NOMO-1 (cell line): Measurements from ENCODE around the gene PFN2.
A peak's percentile ranks its signal among the peaks of the same experiment; 100 is the strongest.
"Not testable (repeated sequence)": the region's sequence is repeated elsewhere in the genome, so short reads cannot be mapped to it uniquely, and the experiment has no call there.

ENCODE experiments used
- DNase-seq, 2 experiments: peaks; one replicate each; lab custom pipeline; 2025; ENCODE audit not compliant: unreplicated experiment in 2 of 2; lab: John Stamatoyannopoulos, UW

The PFN2 gene

DNA sequence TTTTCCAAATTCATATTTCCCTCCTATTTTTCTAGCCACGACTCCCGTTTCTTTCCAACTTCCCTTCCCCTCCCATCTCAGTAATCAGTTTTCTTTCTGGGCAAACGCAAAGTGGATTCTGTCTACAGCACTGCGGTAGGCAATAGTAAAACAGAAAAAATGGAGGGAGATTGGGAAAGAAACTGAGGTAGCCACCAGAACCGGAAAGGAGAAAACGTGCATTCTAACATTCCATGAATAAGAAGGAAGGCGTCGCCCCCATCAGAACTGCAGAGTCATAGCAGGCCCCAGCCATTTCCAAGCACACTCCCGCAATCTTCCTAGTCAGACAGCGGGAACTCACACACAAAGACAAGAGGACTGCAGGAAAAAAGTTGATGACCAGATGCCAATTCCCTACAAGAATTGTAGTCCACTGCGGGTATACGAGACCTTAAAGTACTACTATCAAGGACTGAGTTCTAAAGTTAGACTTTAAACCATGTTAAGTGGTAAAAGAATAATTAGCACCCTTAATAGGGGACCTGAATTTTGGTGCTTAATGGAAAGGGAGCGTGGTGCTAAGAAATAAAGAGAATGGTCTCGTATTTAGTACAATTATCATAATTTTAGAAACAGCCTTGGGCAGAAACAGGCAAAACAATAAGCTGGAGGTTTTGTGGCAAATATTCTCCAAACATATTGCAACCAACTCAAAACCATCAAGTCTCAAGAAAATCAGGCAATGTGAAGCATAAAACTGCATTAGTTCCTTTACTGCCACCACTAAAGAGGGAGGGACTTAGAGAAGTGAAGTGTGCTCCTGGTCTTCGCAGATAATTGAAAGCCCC lies 1.4 kb downstream of the PFN2 start:
- DNase-seq, result no peak

DNA sequence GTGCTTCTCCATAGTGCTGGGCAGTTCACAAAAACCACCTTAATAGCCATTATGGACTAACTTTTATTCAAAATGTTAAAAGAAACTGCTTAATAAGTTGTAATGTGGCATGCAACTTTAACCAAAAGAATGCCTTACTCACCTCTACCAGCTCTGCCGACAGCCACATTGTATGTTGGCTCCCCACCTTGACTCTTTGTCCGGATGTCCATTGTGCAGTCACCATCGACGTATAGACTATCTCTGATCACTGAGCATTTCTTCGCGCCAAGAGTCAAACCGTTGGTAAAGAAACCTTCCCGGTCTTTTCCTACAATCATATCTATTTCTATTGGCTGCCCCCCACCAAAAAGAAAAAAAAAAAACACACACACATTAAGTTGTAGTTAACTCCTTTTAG lies 2.5 kb downstream of the PFN2 start:
- no peak for DNase-seq

DNA sequence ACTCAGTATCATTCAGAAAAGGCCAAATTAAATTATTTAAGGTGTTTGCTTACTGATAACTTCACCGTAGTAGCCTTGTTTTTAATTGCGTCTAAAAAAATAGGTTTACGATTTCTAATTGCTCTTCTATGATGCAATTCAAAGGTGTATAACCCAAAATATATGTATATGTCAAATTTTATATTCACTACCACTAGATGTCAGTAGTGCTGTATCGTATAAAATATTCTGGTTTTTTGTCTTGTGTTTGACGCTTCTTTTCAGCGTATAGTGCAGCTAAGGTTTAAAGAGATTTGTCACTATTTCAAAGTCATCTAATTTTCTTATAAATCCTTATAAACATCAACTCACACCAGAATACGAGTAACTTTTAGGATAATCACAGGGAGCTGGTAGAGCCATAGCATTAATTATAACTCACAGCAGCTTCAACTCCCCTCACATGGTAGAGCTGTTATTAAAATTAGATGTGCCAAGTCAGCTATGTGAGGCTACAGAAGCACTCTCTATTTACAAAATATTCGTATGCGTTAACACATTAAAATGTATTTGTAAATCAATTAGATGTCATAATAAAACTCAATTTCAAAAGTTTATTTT lies 3.5 kb downstream of the PFN2 start:
- DNase-seq, result peak; percentile 32 to 55

DNA sequence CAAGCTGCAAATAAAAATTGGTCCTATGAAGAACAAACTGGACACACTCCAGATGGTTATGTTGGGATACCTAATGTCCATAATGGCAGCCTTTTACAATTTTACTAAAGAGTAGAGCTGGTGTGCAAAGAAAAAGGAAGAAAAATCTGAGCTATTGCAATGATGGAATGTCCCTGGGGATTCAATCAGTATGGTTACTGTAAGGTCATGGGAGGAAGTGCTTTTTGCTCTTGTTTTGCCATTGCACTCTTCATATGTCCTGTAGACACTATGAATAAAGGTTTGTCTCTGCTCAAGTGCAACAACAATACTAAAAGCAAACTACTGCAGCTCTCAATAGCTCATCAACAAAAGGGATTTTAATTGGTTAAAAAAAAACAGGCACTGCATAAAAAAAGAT lies 5.4 kb downstream of the PFN2 start:
- DNase-seq, result no peak

DNA sequence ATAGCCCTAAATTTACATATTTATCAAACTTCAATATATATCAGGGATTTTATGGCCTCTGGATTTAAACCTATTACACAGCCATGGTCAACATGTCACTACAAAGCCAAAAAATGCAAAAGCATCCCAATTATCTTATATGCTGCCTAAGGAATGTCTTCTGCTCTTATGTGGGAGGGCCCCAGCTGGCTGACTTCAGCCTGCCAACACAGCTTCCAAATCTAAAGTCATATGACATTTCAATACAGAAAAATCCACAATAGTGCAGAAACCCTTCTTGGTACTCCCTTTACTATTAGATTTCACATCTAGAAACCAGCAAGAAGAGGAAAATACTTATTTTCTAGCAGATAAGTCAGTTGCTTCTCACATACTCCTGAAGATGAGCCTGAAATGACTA lies 6.4 kb downstream of the PFN2 start:
- no peak for DNase-seq

DNA sequence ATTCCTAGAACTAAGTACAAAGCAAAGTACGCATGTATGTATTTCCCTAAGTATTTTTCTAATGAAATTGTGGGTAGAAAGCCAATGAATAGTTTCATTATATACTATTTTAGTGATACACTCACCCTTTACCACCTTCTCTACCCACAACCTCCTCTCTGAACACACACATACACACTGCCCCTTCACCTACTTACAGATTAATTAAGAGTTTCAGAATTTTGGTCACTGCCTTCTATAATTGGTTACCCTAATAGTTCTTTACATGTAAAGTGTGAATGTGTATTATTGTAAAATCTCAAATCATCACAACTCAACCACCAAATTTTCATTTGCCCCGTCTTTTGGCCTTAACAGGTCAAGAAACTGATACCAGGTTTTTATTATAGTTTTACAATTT lies 7.2 kb downstream of the PFN2 start:
- no peak for DNase-seq

DNA sequence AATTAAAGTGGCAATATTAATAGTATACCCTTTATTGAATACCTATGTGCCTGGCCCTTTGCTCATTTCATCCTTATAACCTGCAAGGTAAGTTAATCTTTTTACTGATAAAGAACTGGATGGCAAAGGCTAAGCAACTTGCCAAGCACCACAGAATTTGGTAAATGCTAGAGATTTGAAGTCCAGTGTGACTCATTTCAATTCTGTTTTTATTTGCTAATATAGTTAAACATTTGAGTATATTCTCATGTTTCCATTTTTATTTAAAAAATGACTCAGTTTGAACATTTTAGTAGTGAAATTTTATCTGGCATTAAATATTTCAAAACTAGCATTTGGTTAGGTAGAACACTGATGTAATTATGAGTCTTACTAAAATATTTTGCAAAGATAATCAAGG lies 11.3 kb downstream of the PFN2 start:
- DNase-seq, result no peak

DNA sequence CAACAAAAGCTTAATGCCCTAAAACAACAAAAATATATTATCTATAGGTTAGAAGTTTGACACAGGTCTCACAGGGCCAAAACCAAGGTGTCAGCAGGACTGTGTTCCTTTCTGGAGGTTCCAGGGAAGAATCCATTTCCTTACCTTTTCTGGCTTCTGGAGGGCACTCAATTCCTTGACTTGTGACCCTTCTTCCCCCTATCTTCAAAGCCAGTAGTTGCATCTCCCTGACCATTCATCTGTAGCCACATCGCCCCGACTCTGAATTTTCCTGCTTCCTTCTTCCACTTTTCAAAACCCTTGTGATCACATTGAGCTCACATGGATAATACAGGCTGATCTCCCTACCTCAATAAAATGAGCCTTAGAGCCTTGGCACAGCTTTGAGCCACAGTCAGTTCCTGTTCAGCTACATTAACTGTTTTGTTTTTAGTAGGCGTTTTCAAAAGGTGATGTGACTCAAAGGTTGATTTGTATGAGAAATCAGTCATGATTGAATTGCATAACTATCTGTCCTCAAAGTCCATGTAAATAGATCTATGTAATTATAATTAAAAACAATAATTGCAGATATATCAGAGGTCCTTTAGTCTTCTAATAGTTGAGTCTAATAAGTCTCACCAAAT lies 12.4 kb downstream of the PFN2 start:
- no peak for DNase-seq

DNA sequence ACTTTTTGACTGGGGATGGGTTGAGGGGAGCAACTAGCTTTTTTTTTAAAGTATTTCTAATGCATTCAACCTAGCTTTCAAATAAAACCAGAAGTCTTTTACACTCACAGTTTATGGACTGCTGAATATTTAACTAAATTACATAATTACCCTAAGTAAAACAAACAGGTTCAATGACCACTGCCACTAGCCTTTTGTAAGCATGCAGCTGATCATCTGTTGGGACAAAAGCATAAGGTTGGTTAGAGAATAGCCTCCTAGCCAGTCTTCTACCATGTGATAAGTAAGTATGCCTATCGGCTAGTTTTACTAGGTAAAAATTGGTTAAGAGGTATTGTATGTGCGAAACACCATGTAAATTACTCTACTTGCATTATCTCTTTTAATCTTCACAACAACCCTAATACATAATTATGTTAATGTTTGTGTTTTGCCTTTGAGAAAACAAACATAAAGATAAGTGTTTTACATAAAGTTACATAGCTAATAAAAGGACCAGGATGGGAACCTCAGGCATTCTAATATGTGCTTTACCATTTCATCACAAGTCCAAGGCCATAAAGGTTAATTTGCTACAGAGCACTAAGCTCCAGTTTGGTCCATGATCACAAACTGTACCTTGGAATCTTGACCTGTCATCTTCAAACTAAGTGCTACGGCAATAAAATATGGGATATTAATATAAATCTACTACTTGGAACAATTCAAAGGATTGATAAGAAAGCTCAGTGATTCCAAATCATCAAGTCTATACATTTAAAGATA lies 13.2 kb downstream of the PFN2 start:
- no peak for DNase-seq

DNA sequence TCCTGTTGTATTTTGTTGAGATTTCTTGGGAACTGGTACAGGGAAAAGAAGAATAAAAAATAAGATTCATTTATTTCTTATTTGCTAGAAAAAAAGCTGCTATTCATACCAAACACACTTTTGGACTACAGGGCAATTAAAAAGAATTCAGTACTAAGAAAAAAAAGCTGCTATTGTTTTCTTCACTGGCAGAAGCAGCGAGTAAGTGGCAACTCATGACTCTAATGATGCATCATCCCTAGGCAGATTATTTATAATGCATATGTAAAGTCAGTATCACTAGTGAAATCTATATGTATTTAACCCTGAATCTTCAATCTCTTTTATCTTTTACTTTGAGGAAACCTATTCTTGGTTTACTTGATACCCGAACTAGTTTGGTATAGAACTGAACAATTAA lies 15.2 kb downstream of the PFN2 start:
- DNase-seq, result no peak

DNA sequence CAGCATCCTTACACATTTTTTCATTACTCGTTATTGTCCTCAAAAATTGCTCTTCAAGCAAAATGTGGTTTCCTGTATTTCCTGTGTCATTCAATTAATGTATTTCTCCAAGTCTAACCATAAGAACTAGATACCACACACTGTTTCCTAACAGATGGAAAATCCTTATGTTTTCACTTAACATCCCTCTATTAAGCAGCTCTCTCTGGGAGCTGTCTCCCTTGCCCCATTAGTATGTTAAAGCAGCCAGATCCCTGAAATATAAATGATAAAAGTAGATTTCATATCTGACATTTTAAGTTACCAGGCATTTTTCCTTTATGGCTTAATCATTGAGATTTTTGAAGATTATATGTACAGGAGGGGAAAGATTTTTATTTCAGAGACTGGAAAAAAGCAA lies 15.9 kb downstream of the PFN2 start:
- no peak for DNase-seq

DNA sequence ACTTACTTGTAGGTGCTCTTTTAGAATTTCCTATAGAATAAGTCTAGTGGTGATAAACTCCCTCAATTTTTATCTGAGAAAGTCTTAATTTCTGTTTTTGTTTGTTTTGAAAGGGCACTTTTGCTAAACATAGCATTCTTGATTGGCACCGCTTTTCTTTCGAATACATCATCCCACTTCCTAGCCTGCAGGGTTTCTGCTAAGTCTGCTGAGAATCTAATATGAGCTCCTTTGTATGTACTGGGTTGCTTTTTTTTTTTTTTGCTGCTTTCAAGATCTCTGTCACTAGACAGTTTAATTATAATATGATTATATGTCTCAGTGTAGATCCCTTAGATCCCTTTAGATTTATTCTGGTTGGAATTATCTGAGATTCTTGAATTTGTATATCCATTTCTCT lies 21.5 kb downstream of the PFN2 start:
- no peak for DNase-seq

DNA sequence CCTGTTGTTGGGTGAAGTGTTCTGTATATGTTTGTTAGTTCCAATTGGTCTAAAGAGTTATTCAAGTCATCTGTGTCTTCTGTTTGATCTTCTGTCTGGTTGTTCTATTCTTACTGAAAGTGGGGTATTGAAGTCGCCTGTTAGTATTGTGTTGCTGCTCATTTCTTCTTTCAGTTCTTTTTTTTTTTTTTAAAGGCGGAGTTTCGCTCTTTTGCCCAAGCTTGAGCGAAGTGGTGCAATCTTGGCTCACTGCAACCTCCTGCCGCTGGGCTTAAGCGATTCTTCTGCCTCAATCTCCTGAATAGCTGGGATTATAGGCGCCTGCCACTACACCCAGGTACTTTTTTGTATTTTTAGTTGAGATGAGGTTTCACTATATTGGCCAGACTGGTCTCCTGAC lies 23.5 kb downstream of the PFN2 start:
- peak; percentile 72 to 88 for DNase-seq

DNA sequence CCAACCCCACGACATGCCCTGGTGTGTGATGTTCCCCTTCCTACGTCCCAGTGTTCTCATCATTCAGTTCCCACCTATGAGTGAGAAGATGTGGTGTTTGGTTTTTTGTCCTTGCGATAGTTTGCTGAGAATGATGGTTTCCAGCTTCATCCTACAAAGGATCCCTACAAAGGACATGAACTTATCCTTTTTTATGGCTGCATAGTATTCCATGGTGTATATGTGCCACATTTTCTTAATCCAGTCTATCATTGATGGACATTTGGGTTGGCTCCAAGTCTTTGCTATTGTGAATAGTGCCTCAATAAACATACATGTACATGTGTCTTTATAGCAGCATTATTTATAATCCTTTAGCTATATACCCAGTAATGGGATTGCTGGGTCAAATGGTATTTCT lies 26.7 kb downstream of the PFN2 start:
- not testable (repeated sequence) for DNase-seq

DNA sequence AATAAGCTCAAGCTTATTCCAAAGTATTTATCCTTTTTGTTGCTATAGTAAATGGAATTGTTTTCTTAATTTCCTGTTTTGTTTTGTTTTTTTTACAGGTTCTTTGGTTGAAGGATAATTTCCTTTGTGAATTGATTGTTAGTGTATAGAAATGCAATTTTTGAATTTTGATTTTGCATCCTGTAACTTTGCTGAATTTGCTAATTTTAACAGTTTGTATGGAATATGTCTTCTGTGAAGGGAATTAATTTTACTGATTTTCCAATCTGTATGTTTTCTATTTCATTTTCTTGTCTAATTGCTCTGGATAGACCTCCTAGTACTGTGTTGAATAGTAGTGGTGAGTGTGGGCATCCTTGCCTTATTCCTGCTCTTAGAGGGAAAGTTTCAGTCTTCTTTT lies 28.3 kb downstream of the PFN2 start:
- DNase-seq, result no peak

DNA sequence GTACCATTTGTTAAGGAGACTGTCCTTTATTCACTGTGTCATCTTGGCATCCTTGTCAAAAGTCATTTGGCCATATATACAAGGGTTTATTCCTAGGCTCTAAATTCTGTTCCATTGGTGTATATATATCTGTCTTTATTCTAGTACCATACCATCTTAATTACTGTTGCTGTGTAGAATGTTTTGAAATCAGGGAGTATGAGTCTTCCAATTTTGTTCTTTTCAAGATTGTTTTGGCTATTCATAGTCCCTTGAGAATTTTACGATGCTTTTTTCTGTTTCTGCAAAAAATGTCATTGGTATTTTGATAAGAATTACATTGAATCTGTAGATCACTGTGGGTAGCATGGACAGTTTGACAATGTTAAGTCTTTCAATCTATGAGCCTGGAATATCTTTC lies 28.7 kb downstream of the PFN2 start:
- DNase-seq, result no peak

DNA sequence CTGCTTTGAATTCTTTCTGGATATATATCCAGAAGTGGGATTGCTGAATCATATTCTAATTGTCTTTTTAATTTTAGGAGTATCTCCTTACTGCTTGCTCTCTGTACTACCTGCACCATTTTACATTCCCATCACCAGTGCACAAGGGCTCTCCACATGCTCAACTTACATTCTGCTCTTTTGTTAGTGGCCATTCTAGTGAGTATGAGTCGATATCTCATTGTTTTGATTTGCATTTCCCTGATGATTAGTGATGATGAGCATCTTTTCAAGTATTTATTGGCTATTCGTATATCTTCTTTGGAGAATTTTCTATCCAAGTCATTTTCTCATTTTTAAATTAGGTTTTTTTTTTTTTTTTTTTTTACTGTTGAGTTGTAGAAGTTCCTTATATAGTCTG lies 29.5 kb downstream of the PFN2 start:
- DNase-seq, result no peak

DNA sequence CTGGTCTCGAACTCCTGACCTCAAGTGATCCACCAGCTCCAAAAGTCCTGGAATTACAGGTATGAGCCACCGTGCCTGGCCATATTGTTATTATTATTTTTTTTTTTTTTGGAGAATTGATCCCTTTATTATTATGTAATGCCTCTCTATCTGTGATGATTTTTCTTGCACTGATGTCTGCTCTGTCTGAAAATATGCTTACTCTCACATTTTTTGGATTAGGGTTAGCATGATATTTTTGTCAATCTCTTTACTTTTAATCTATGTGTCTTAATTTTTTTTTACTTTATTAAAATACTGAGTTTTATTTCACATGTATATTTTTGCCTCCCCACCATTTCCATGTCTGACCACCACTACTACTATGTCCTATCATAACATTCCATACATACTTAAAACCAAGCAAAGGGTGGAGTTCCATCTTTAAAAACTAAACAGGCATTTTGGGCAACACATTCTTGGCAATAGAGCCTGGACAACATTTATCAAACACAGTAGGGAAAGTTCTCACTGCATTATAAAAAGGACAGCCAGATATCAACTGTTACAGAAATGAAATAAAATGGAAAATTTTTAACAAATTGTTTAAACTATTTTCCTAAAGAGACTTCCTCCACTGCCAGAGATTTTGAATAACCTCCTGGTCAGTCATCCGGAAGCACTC lies 32.2 kb downstream of the PFN2 start:
- DNase-seq, result not testable (repeated sequence)

DNA sequence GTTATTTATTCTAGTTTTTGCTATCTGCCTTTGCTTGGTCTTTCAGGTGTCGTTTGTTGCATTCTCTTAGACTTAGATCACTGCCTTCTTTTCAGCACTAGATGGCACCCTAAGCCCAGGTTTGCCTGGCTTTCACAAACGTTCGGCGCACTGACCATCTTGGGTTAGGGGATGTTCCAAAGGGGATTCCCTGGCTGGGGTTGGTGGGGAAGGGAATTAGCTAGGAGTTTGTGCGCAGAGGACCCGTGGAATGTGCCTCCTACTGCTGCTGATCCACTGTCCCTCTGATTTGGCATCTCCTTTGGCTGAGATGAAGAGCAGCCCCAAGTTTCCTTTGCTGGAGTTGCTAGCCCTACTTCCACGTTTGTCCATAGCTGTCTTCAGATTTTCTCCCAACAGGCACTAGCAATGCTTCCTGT lies 33.9 kb downstream of the PFN2 start:
- DNase-seq, result peak; percentile 58 to 67

DNA sequence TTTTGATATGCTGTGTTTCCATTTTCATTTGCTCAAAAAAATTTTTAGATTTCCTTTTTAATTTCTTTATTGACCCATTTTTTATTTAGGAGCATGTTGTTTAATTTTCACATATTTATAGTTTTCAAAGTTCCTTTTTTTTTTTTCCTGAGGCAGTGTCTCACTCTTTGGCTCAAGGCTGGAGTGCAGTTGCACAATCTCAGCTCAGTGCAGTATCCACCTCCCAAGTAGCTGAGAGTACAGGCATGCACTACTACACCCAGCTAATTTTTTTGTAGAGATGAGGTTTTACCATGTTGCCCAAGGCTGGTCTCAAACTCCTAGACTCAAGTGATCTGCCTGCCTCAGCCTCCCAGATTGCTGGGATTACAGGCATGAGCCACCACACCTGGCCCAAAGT lies 36.2 kb downstream of the PFN2 start:
- DNase-seq, result peak; percentile 23 to 34

DNA sequence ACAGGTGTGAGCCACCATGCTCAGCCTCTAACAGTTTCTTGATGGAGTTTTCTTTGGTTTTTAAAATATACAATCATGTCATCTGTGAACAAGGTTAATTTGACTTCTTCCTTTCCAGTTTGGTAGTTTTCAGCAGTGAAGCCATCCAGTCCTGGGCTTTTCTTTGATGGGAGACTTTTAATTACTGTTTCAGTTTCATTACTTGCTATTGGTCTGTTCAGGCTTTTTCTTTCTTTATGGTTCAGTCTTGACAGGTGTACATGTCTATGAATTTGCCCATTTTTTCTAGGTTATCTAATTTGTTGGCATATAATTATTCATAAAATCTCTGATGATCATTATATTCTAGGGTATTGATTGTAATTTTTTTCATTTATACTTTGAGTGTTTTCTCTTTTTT lies 36.8 kb downstream of the PFN2 start:
- DNase-seq, result no peak
